Calu3 (cell line): ENCODE data around the gene ZNF548. TPM values are rescaled to one million over a fixed set of nuclear protein-coding genes. Genes with fewer than 3 reads are reported as not detected.
A peak's percentile ranks its signal among the peaks of the same experiment; 100 is the strongest.

Source experiments
- BruUV-seq: library from RNA; stranded (reverse); fragments of 400-500 nt; replicated peaks from 2 replicates; lab custom pipeline; 2021; lab: Mats Ljungman, UMichigan
- CTCF ChIA-PET: fragments of 300-600 bp; sonication (Branson Sonifier 250); formaldehyde crosslinking; loops from one replicate; lab custom pipeline; 2022; ENCODE audit warnings: antibody characterized with exemption; lab: Charles Lee
- DNase-seq: peaks from one replicate; pipeline ENCODE4 v3.0.0; 2022
- H3K27ac Mint-ChIP-seq: one replicate; pipeline ENCODE4 v1.8.0; 2022; ENCODE audit warnings: mixed read lengths; ENCODE audit not compliant: unreplicated experiment
- H3K27me3 Mint-ChIP-seq: one replicate; pipeline ENCODE4 v1.8.0; 2022; ENCODE audit warnings: mixed read lengths; ENCODE audit not compliant: unreplicated experiment
- H3K36me3 Mint-ChIP-seq: one replicate; pipeline ENCODE4 v1.8.0; 2022; ENCODE audit warnings: mild to moderate bottlenecking, moderate library complexity, mixed read lengths; ENCODE audit not compliant: insufficient read depth, unreplicated experiment
- H3K4me1 Mint-ChIP-seq: one replicate; pipeline ENCODE4 v1.8.0; 2022; ENCODE audit warnings: mild to moderate bottlenecking, low read depth, mixed read lengths; ENCODE audit not compliant: unreplicated experiment
- H3K4me3 Mint-ChIP-seq: one replicate; pipeline ENCODE4 v1.8.0; 2022; ENCODE audit warnings: mild to moderate bottlenecking, low read depth, moderate library complexity, mixed read lengths; ENCODE audit not compliant: unreplicated experiment
- H3K9me3 Mint-ChIP-seq: one replicate; pipeline ENCODE4 v1.8.0; 2022; ENCODE audit warnings: low read depth, mixed read lengths; ENCODE audit not compliant: unreplicated experiment
- CTCF ChIP-seq: fragments of 200-600 bp; IDR thresholded peaks from one replicate; pipeline ENCODE4 v1.8.0; 2022; ENCODE audit warnings: antibody characterized with exemption; ENCODE audit not compliant: unreplicated experiment
- intact Hi-C: fragments of 100-400 bp; cut with micrococcal nuclease; formaldehyde crosslinking; loops from one replicate; pipeline ENCODE4 v1.10.0; 2022; ENCODE audit not compliant: unreplicated experiment
- total RNA-seq: library from RNA; stranded (reverse); gene quantifications from 2 replicates; pipeline ENCODE4 v1.2.3, GENCODE V29; 2022

ZNF548 gene
- total RNA-seq, 1 experiment from 2014 or later: 23.0 TPM

- Mint-ChIP-seq H3K27ac (no peak overlapping the region), H3K36me3 (peaks cover 20% of the 10 kb centered on the region), H3K4me3 (no peak overlapping the region), H3K27me3 (no peaks in the 10 kb centered on the region), H3K9me3 (peaks cover 48% of the 10 kb centered on the region), H3K4me1 (no peaks in the 10 kb centered on the region)
- BruUV-seq: no TSS peak
- no peak for TF ChIP-seq CTCF
- intact Hi-C loops: no loop called here
- CTCF ChIA-PET: no interaction called here
- DNase-seq: no peak
These were observed 9.2 kb downstream of the ZNF548 start for GRCh38 chr19:57398868-57399267.

- no peak for TF ChIP-seq CTCF
- Mint-ChIP-seq H3K36me3 (no peaks in the 10 kb centered on the region), H3K9me3 (peaks cover 20% of the 10 kb centered on the region), H3K27me3 (no peaks in the 10 kb centered on the region), H3K4me1 (no peaks in the 10 kb centered on the region), H3K27ac (no peak overlapping the region), H3K4me3 (no peak overlapping the region)
- CTCF ChIA-PET: no interaction called here
- no peak for DNase-seq
- intact Hi-C loops: no loop called here
- BruUV-seq: no TSS peak
These were observed 14.3 kb downstream of the ZNF548 start for GRCh38 chr19:57403737-57404563.

GRCh38 chr19:57406516-57407123 lies 17.0 kb downstream of the ZNF548 start:
- DNase-seq: peak; percentile 32
- no TSS peak for BruUV-seq
- H3K27ac Mint-ChIP-seq: no peak overlapping the region
- peaks cover 10% of the 10 kb centered on the region for H3K36me3 Mint-ChIP-seq
- intact Hi-C loops: no loop called here
- peaks cover 19% of the 10 kb centered on the region for H3K9me3 Mint-ChIP-seq
- no peaks in the 10 kb centered on the region for H3K27me3 Mint-ChIP-seq
- peaks cover 6% of the 10 kb centered on the region for H3K4me1 Mint-ChIP-seq
- CTCF ChIA-PET: no interaction called here
- TF ChIP-seq CTCF: peak; percentile 29
- no peak overlapping the region for H3K4me3 Mint-ChIP-seq

- BruUV-seq: TSS peak; percentile 44
- intact Hi-C loops: loop anchor here (1.0 kb wide), 1 partner anchor 22 kb away; the partner anchor contains the start of gene ZNF548
- CTCF ChIA-PET: no interaction called here
These were observed 21.4 kb downstream of the ZNF548 start, which contains the start of gene ZNF17 for GRCh38 chr19:57410877-57411671. Gene ZNF17 (plus strand): TSS chr19:57411161. CDS start chr19:57413616, 2,455 bp downstream.

More at GRCh38 chr19:57410877-57411671, 21.4 kb downstream of the ZNF548 start, which contains the start of gene ZNF17:
- peaks cover 10% of the 10 kb centered on the region for H3K4me1 Mint-ChIP-seq
- H3K27me3 Mint-ChIP-seq: no peaks in the 10 kb centered on the region
- peak; percentile 94 for DNase-seq
- peak within 1 kb of the TSS; percentile 99 for H3K4me3 Mint-ChIP-seq
- TF ChIP-seq CTCF: no peak
- H3K9me3 Mint-ChIP-seq: peaks cover 21% of the 10 kb centered on the region
- peak within 1 kb of the TSS; percentile 65 for H3K27ac Mint-ChIP-seq
- peaks cover 21% of the 10 kb centered on the region for H3K36me3 Mint-ChIP-seq
